Left hindlimb (tissue), 1 donor: ENCODE data around the gene TNFRSF13B.
"Not testable (repeated sequence)": the region's sequence is repeated elsewhere in the genome, so short reads cannot be mapped to it uniquely, and the experiment has no call there.

Source experiments
- DNase-seq: peaks from one replicate; pipeline ENCODE4 v3.0.0-alpha.2; 2018

The TNFRSF13B gene

GRCh38 chr17:16924696-16925440 lies 47.0 kb downstream of the TNFRSF13B start:
- no peak for DNase-seq

GRCh38 chr17:16923904-16924695 lies 47.8 kb downstream of the TNFRSF13B start:
- DNase-seq, result no peak

DNA sequence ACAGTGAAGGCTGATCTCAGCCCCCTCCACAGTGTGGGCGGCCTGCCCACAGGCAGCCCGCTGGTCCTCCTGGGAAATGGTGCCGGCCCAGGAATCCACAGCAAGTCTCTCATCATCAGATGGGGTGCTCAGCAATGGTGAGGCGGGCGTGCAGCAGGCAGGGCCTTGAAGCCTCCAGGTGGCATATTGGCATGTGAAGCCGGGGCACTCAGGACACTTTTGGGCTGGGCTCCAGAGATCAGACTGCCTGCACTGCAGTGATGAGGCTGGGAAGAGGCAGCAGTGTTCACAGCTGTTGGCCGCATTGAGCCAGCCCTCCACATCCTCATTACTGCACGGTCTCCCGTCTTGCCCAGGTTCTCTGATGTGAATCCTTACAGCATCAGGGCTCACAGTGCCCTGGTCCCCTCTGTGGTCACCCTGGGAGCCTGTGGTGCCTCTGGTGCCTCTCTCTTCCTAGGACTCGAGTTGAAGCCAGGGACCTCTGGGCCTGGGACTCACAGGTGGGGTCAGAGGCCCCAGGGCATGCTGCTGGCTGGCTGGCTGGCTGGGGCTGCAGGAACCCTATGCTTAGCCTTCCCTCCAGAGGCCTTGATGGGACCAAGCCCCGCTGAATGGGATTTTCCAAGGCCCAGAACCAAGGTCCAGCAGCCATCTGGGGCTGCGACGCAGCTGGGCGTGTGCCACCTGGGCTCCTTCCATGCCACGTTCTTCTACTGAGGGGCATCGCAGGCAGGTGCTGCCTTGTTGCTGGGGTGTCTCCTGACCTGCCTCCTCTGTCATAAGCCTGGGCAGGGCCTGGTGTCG lies 48.6 kb downstream of the TNFRSF13B start:
- DNase-seq, result no peak

GRCh38 chr17:16922386-16923096 lies 49.4 kb downstream of the TNFRSF13B start:
- DNase-seq, result no peak

GRCh38 chr17:16921451-16921850 lies 50.5 kb downstream of the TNFRSF13B start:
- not testable (repeated sequence) for DNase-seq

GRCh38 chr17:16920628-16921020 lies 51.3 kb downstream of the TNFRSF13B start:
- DNase-seq, result peak; percentile 1

GRCh38 chr17:16919663-16920627 lies 52.0 kb downstream of the TNFRSF13B start:
- DNase-seq, result no peak

GRCh38 chr17:16918443-16918842 lies 53.5 kb downstream of the TNFRSF13B start:
- no peak for DNase-seq

DNA sequence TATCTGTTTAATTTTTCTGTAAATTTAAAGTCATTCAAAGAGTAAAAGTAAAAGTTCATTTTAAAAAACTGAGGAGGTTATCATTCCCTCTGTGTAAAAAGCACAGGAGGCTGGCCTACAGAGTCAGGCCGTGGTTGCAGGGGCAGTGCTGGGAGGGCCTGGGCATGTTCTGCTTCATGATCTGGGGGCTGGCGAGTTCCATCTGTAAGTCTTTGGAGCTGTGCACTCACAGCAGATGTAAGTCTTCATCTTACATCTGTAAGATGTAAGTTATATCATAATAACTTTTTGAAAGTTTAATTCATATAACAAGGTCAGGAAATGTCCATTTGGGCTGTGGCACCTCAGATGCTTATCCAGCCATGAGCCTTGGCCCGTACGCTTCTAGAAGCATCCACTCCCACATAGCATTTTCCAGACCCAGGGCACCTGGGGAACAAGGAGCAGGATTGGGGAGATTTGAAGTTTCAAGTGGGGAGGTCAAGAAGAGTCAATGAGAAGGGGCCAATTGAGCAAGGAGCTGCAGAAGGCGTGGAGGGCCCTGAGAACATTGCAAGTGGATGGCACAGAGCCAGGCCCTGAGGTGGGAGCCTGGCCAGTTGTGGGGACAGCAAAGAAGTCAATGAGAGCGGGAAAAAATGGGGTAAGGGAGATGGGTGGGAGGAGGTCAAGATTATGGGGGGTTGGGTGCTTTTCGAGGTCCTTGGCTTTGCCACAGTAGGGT lies 54.1 kb downstream of the TNFRSF13B start:
- no peak for DNase-seq

GRCh38 chr17:16916557-16916920 lies 55.4 kb downstream of the TNFRSF13B start:
- DNase-seq, result no peak

DNA sequence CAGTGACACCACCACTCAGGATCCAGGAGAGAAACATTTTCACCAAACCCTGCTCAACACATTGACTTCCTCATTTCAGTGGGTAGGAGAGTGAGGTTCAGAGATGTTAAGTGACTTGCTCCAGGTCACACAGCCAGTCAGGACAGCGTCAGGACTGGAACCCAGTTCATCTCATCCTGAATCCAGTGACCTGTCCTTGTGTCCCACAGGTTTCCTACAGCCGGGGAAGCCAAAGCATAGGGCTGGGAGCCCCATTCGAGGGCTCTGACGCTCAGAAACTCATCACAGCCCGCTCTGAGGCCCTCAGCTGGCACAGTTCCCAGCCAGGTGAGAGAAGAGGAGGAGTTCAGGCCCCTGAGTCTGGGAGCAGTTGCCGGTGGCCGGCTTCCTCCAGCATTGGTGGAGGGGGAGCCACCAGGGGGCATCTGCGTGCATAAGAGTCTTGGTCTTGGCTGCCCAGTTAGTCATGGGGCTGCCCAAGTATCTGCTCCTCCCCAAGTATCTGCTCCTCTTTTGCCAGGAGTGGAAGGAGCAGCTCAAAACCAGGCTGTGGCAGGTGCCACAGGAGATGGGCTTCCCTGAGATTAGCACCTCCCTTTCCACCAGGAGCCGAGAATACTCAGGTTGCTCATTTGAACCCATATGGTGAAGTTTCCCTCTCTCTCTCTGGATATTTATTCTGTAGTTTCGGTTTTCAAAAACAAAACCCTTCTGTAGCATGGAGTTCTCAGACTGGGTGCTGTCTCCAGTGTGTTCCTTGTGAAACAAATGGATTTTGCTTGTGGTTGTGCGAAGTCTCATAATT lies 56.0 kb downstream of the TNFRSF13B start:
- no peak for DNase-seq

- DNase-seq, result no peak
Measured at GRCh38 chr17:16913463-16913862, 58.5 kb downstream of the TNFRSF13B start.

DNA sequence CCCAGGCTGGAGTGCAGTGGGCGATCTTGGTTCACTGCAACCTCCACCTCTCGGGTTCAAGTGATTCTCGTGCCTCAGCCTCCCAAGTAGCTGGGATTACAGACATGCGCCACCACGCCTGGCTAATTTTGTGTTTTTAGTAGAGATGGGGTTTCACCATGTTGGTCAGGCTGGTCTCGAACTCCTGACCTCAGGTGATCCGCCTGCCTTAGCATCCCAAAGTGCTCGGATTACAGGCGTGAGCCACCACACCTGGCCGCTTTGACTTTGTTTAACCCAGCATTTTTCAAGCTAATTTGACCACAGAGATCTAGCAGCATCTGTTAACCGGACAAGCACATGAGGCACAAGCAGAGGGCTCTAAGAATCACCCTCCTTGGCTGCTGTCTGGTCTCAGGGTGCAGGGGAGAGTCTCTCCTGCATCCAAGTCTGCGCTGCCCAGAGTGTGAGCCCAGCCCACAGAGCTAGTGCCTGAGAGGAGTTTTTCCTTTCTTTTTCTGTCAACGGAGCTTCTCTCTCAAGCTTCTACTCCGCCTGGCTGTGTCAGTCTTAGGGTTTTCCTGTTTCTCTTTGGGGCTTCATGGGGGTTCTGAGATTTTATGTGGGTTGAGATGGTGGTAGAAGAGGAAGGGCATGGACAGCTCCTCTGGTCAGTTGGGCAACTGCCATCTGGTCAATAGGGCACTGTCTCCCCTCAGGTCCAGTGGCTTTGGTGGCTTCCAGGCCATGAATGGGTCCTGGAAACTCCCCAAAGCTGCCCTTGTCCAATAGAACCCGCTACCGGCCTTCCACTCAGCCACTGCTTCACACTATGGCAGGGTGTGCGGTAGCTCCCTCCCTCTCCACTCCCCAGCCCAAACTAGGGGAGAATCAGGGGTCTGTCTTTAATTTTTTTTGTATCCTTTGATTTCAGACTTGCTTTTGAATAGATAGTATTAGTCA lies 59.6 kb downstream of the TNFRSF13B start:
- no peak for DNase-seq

GRCh38 chr17:16911141-16911937 lies 60.6 kb downstream of the TNFRSF13B start:
- DNase-seq, result no peak

GRCh38 chr17:16910341-16910740 lies 61.6 kb downstream of the TNFRSF13B start:
- no peak for DNase-seq

DNA sequence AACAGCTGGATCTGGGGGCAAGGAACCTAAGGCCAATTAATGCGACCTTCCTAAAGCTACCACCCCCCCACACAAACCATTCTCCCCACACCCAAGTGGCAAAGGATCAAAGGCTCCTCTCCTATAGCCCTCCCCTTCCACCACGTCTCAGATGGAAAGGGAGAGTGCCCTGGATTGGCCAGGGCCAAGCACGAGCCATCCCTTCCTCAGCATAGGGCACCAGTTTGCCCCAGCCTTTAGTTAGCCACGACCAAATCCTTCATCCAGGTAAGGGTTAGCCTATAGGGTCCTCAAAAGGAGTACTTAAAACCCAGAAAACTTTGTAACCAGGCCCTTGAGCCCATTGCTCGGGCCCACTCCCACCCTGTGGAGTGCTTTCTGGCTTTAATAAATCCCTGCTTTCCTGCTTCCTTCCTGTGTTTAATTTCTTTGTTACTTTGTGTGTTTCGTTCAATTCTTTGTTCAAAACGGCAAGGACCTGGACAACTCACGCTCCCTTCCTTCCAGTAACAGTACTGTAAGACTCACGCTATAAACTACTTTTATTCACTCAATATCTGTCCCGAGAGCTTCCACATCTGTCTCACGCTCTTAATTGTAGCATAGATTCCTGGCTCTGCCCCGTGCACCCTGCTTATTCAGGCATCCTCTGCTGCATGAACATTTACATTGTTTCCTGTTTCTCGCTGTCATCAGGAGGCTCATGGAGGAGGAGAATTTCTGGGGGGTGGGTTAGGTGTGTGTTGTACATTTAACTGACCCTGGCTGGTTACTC lies 62.3 kb downstream of the TNFRSF13B start:
- DNase-seq, result no peak

DNA sequence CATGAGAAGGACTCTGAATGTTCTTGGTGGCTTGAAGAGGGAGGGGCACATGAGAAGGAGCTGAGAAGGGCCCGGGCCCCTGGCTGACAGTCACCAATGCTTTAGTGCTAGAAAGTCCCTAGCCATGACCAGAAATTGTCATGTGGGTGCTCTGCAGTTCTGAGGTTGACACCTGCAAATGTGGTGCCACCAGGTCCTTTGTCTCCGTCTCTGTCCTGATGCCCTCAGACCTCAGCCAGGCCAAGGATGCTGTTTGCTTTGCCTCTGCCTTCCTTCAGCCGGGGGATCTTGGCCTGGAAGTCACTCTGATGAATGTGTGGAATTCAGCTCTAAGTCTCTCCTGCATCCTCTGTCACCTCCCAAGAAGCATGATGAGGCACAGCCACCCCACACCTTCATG lies 63.6 kb downstream of the TNFRSF13B start:
- no peak for DNase-seq
